HepG2 (cell line): ENCODE results near the gene DPH2. TPM values are rescaled to one million over a fixed set of nuclear protein-coding genes. Genes with fewer than 3 reads are reported as not detected.

ENCODE experiments used
- ARNT2 ChIP-seq: sonication (generic); formaldehyde crosslinking; IDR thresholded peaks from 2 replicates; pipeline ENCODE4 v1.8.0; 2022; ENCODE audit warnings: mild to moderate bottlenecking, low read depth, missing genetic modification reagents, moderate library complexity
- ATF4 ChIP-seq, 2 experiments: fragments of 450-650 bp in 1 of 2; sonication (generic) in 1 of 2; formaldehyde crosslinking; IDR thresholded peaks; 2 replicates each; pipeline versions ENCODE4 v1.5.0 to v1.8.0; 2020 to 2022; ENCODE audit warnings: mild to moderate bottlenecking in 1 of 2, missing genetic modification reagents in 1 of 2
- CBX2 ChIP-seq, 2 experiments: fragments of 200-600 bp in 1 of 2; sonication (generic); formaldehyde crosslinking in 1 of 2; IDR thresholded peaks; 2 replicates each; pipeline versions ENCODE4 v1.7.0 to v1.8.1; 2018 to 2022; ENCODE audit warnings: low read depth in 2 of 2, low read length in 1 of 2, mild to moderate bottlenecking in 1 of 2, missing genetic modification reagents in 1 of 2
- HINFP ChIP-seq: sonication (generic); formaldehyde crosslinking; IDR thresholded peaks from 2 replicates; pipeline ENCODE4 v1.4.0; 2020; ENCODE audit warnings: low read depth, mild to moderate bottlenecking, missing genetic modification reagents
- LBX2 ChIP-seq: sonication (generic); formaldehyde crosslinking; IDR thresholded peaks from 2 replicates; pipeline ENCODE4 v1.5.0; 2020; ENCODE audit warnings: missing genetic modification reagents, mild to moderate bottlenecking, borderline replicate concordance
- NFKBIZ ChIP-seq: IDR thresholded peaks from 2 replicates; pipeline ENCODE4 v1.6.1; 2018; ENCODE audit warnings: missing genetic modification reagents, missing compliant biosample characterization
- NKX3-1 ChIP-seq: sonication (generic); formaldehyde crosslinking; IDR thresholded peaks from 2 replicates; pipeline ENCODE4 v1.5.0; 2020; ENCODE audit warnings: missing genetic modification reagents
- RNF2 ChIP-seq: fragments of 450-650 bp; conservative IDR thresholded peaks from 2 replicates; pipeline ENCODE4 v1.6.1; 2016; ENCODE audit warnings: low read depth
- SNAPC2 ChIP-seq: sonication (generic); formaldehyde crosslinking; IDR thresholded peaks from 2 replicates; pipeline ENCODE4 v1.8.1; 2022; ENCODE audit warnings: mild to moderate bottlenecking, missing genetic modification reagents
- SRSF9 ChIP-seq: fragments of 200-400 bp; formaldehyde crosslinking; IDR thresholded peaks from 2 replicates; pipeline ENCODE4 v1.6.1; 2018; ENCODE audit warnings: borderline replicate concordance, mild to moderate bottlenecking, low read depth, low read length; ENCODE audit not compliant: insufficient read depth, poor library complexity, severe bottlenecking
- TBX2 ChIP-seq: sonication (generic); formaldehyde crosslinking; IDR thresholded peaks from 2 replicates; pipeline ENCODE4 v1.5.0; 2020; ENCODE audit warnings: missing genetic modification reagents, mild to moderate bottlenecking, borderline replicate concordance
- TMF1 ChIP-seq: sonication (generic); formaldehyde crosslinking; IDR thresholded peaks from 2 replicates; pipeline ENCODE4 v1.8.1; 2022; ENCODE audit warnings: low read depth, missing genetic modification reagents
- U2AF1 ChIP-seq: fragments of 200-400 bp; formaldehyde crosslinking; optimal IDR thresholded peaks from 2 replicates; pipeline ENCODE3; 2017; ENCODE audit warnings: mild to moderate bottlenecking, low read depth, low read length
- ZBTB20 ChIP-seq: sonication (generic); formaldehyde crosslinking; IDR thresholded peaks from 2 replicates; pipeline ENCODE4 v1.8.1; 2023; ENCODE audit warnings: missing genetic modification reagents, low read depth, mild to moderate bottlenecking, borderline replicate concordance
- ZMYM2 ChIP-seq: sonication (generic); formaldehyde crosslinking; IDR thresholded peaks from 2 replicates; pipeline ENCODE4 v1.8.0; 2022; ENCODE audit warnings: mild to moderate bottlenecking, missing genetic modification reagents
- ZNF18 ChIP-seq: sonication (generic); formaldehyde crosslinking; IDR thresholded peaks from 2 replicates; pipeline ENCODE4 v1.8.0; 2022; ENCODE audit warnings: mild to moderate bottlenecking, missing genetic modification reagents; ENCODE audit not compliant: insufficient replicate concordance
- ZNF337 ChIP-seq: sonication (generic); formaldehyde crosslinking; IDR thresholded peaks from 2 replicates; pipeline ENCODE4 v1.5.1; 2020; ENCODE audit warnings: missing genetic modification reagents, low read depth, mild to moderate bottlenecking, borderline replicate concordance
- ZNF34 ChIP-seq: sonication (generic); formaldehyde crosslinking; IDR thresholded peaks from 2 replicates; pipeline ENCODE4 v1.4.0; 2020; ENCODE audit warnings: mild to moderate bottlenecking, missing genetic modification reagents, borderline replicate concordance
- ZNF570 ChIP-seq: sonication (generic); formaldehyde crosslinking; IDR thresholded peaks from 2 replicates; pipeline ENCODE4 v1.4.0; 2020; ENCODE audit warnings: mild to moderate bottlenecking, missing genetic modification reagents, borderline replicate concordance
- ZNF644 ChIP-seq: IDR thresholded peaks from 2 replicates; pipeline ENCODE4 v1.6.1; 2016; ENCODE audit warnings: low read depth
- ZNF704 ChIP-seq: sonication (generic); formaldehyde crosslinking; IDR thresholded peaks from 2 replicates; pipeline ENCODE4 v1.8.1; 2023; ENCODE audit warnings: mild to moderate bottlenecking, inconsistent platforms, moderate library complexity, missing genetic modification reagents, borderline replicate concordance
- ZNF781 ChIP-seq: sonication (generic); formaldehyde crosslinking; IDR thresholded peaks from 2 replicates; pipeline ENCODE4 v1.5.1; 2020; ENCODE audit warnings: borderline replicate concordance, mild to moderate bottlenecking, missing genetic modification reagents; ENCODE audit errors: not compliant biosample characterization
- polyA plus RNA-seq, 8 experiments: library from polyadenylated mRNA; depleted of rRNA in 3 of 8; stranded (reverse) in 7 of 8; unstranded in 1 of 8; fragments of >200 nt; fragmentation: Illumina TruSeq in 4 of 8; extraction: Trizol in 4 of 8; gene quantifications; 2 replicates each; pipeline versions ENCODE4 v1.2.1 to v1.2.3, GENCODE V29; 2011 to 2016; ENCODE audit warnings: low read depth in 4 of 8, missing spikeins in 1 of 8, mixed read lengths in 1 of 8; ENCODE audit not compliant: insufficient read depth in 1 of 8
- total RNA-seq, 5 experiments: library from RNA; depleted of rRNA; stranded (reverse); fragments of >200 nt; fragmentation: Illumina TruSeq; extraction: Trizol; gene quantifications; 2 replicates each; pipeline ENCODE4 v1.2.3, GENCODE V29; 2016; ENCODE audit warnings: low read depth in 1 of 5

The DPH2 gene
- total and polyA plus RNA-seq, 2 of the 13 experiments (the other 11 are each of a cell fraction or from before 2014, with no cell fraction given) = 32.2 to 38.3 TPM

- TF ChIP-seq ZNF704 (CRISPR knock-in tag) (no peak), ZNF644 (no peak), SNAPC2 (CRISPR knock-in tag) (0 out of 2 replicates have a peak, but pooled peaks have one; percentile 51), ZNF337 (CRISPR knock-in tag) (no peak), ZNF18 (CRISPR knock-in tag) (no peak), ZBTB20 (CRISPR knock-in tag) (peak; percentile 63; the same call in 1 of the 2 replicates), TMF1 (CRISPR knock-in tag) (no peak; the same call in none of the 2 replicates), TBX2 (CRISPR knock-in tag) (peak; percentile 64; the same call in 1 of the 2 replicates), NFKBIZ (no peak), ZNF781 (CRISPR knock-in tag) (peak; percentile 44), LBX2 (CRISPR knock-in tag) (no peak), RNF2 (no peak), ARNT2 (no peak; the same call in 1 of the 2 replicates), ATF4 (CRISPR knock-in tag; IDR thresholded peaks at IDR 0.05) (peak in 1 of 2 experiments; percentile 13; a peak in 1 of 4 replicates), SRSF9 (no peak), ZNF570 (CRISPR knock-in tag) (no peak), NKX3-1 (CRISPR knock-in tag) (no peak), ZMYM2 (CRISPR knock-in tag) (peak; percentile 16; the same call in 1 of the 2 replicates), ZNF34 (CRISPR knock-in tag) (peak; percentile 80; the same call in 1 of the 2 replicates), CBX2 (IDR thresholded peaks at IDR 0.05; ENCODE audit: low read depth, low read length) (no peak), CBX2 (CRISPR knock-in tag; IDR thresholded peaks at IDR 0.05; ENCODE audit: low read depth) (no peak), U2AF1 (peak; percentile 61), HINFP (CRISPR knock-in tag) (no peak)
Measured at GRCh38 chr1:43991476-43992231, 21.8 kb downstream of the DPH2 start, which contains the start of gene CCDC24 (continued).
